Natural killer cell (primary cell): Measurements from ENCODE around the gene HK3. TPM values are rescaled to one million over a fixed set of nuclear protein-coding genes. Genes with fewer than 3 reads are reported as not detected.
A peak's percentile ranks its signal among the peaks of the same experiment; 100 is the strongest.

ENCODE experiments used
- ATAC-seq, 3 donors: fragments of 150-1000 bp in 2 of 3; fragments of 200-7000 bp in 1 of 3; cut with Tn5 transposase; 1 replicate in 1 of 3; 2 replicates in 2 of 3; pipeline ENCODE4 v1.10.0; 2021; ENCODE audit warnings: mild to moderate bottlenecking in 2 of 3, moderate library complexity in 2 of 3
- DNase-seq, 2 donors: peaks; one replicate each; pipeline versions ENCODE4 v3.0.0 to v3.0.0-alpha.2; 2013 to 2021; ENCODE audit warnings: mixed read lengths in 1 of 2
- H3K27ac ChIP-seq: one replicate; pipeline ENCODE4 v1.5.1; 2013; ENCODE audit warnings: mild to moderate bottlenecking, low read length
- H3K27me3 ChIP-seq: one replicate; pipeline ENCODE4 v1.6.1; 2013; ENCODE audit warnings: low read length; ENCODE audit not compliant: control insufficient read depth, insufficient read depth
- H3K36me3 ChIP-seq: one replicate; pipeline ENCODE4 v1.6.1; 2013; ENCODE audit warnings: low read length; ENCODE audit not compliant: control insufficient read depth, insufficient read depth
- H3K4me1 ChIP-seq: one replicate; pipeline ENCODE4 v1.6.1; 2013; ENCODE audit warnings: low read length; ENCODE audit not compliant: control insufficient read depth, insufficient read depth
- H3K4me3 ChIP-seq: one replicate; pipeline ENCODE4 v1.5.1; 2013; ENCODE audit warnings: low read length
- H3K9me3 ChIP-seq: one replicate; pipeline ENCODE4 v1.6.1; 2013; ENCODE audit warnings: low read length; ENCODE audit not compliant: control insufficient read depth, insufficient read depth
- H3K27ac Mint-ChIP-seq, 2 donors: one replicate each; pipeline ENCODE4 v1.8.0; 2022; ENCODE audit warnings: mild to moderate bottlenecking in 2 of 2, mixed read lengths in 2 of 2, moderate library complexity in 1 of 2
- H3K27me3 Mint-ChIP-seq, 2 donors: one replicate each; pipeline ENCODE4 v1.8.0; 2022; ENCODE audit warnings: low read depth in 2 of 2, mixed read lengths in 2 of 2
- H3K36me3 Mint-ChIP-seq: one replicate; pipeline ENCODE4 v1.8.0; 2022; ENCODE audit warnings: mixed read lengths
- H3K4me1 Mint-ChIP-seq, 2 donors: one replicate each; pipeline ENCODE4 v1.8.0; 2022; ENCODE audit warnings: mixed read lengths in 2 of 2
- H3K4me3 Mint-ChIP-seq: one replicate; pipeline ENCODE4 v1.8.0; 2022; ENCODE audit warnings: mild to moderate bottlenecking, moderate library complexity, mixed read lengths
- H3K9me3 Mint-ChIP-seq, 2 donors: one replicate each; pipeline ENCODE4 v1.8.0; 2022; ENCODE audit warnings: mixed read lengths in 2 of 2
- WGBS: methylation state at CpG from one replicate; pipeline ENCODE4 v1.1.7; 2013; ENCODE audit warnings: missing lambda C conversion rate; ENCODE audit not compliant: insufficient coverage; 5-methylcytosine and 5-hydroxymethylcytosine counted together
- intact Hi-C: fragments of 100-400 bp; cut with micrococcal nuclease; formaldehyde crosslinking; loops from one replicate; pipeline ENCODE4 v1.14.2; 2022
- total RNA-seq, 4 donors: library from RNA; stranded (reverse); fragments of 120-200 nt in 1 of 4; gene quantifications; one replicate each; pipeline versions ENCODE4 v1.2.3 to v1.2.4, GENCODE V29; 2013 to 2022
- TF ChIP-seq, protein P1 (sequence below): fragments of 200-600 bp; IDR thresholded peaks from one replicate; pipeline ENCODE4 v1.8.0; 2022; ENCODE audit warnings: antibody characterized with exemption

HK3 gene, protein sequence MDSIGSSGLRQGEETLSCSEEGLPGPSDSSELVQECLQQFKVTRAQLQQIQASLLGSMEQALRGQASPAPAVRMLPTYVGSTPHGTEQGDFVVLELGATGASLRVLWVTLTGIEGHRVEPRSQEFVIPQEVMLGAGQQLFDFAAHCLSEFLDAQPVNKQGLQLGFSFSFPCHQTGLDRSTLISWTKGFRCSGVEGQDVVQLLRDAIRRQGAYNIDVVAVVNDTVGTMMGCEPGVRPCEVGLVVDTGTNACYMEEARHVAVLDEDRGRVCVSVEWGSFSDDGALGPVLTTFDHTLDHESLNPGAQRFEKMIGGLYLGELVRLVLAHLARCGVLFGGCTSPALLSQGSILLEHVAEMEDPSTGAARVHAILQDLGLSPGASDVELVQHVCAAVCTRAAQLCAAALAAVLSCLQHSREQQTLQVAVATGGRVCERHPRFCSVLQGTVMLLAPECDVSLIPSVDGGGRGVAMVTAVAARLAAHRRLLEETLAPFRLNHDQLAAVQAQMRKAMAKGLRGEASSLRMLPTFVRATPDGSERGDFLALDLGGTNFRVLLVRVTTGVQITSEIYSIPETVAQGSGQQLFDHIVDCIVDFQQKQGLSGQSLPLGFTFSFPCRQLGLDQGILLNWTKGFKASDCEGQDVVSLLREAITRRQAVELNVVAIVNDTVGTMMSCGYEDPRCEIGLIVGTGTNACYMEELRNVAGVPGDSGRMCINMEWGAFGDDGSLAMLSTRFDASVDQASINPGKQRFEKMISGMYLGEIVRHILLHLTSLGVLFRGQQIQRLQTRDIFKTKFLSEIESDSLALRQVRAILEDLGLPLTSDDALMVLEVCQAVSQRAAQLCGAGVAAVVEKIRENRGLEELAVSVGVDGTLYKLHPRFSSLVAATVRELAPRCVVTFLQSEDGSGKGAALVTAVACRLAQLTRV
- total RNA-seq, result 10 to 100 TPM in 2 of 3 donors, 1 to 10 TPM in 1; 6.6 to 56.1 (median 26.2) TPM
- 5.5 TPM for total RNA-seq (2013)

GRCh38 chr5:176899296-176899891 lies at the start of gene HK3:
TSS of gene HK3 (minus strand) at chr5:176899346. CDS start at chr5:176896159, 3,187 bp downstream.
- Mint-ChIP-seq H3K36me3 (peaks cover 13% of the 10 kb centered on the region), H3K9me3 (no peaks in the 10 kb centered on the region), H3K27me3 (peaks cover 0 to 4% of the 10 kb centered on the region in 2 donors), H3K27ac (peak within 1 kb of the TSS; percentile 37 to 53), H3K4me1 (peaks cover 14 to 19% of the 10 kb centered on the region in 2 donors), H3K4me3 (no peak within 1 kb of the TSS)
- Histone ChIP-seq H3K36me3 (peaks cover 18% of the 10 kb centered on the region), H3K4me3 (no peak within 1 kb of the TSS), H3K4me1 (peaks cover 24% of the 10 kb centered on the region), H3K27ac (no peak within 1 kb of the TSS), H3K9me3 (no peaks in the 10 kb centered on the region), H3K27me3 (no peaks in the 10 kb centered on the region)
- TF ChIP-seq, protein P1, sequence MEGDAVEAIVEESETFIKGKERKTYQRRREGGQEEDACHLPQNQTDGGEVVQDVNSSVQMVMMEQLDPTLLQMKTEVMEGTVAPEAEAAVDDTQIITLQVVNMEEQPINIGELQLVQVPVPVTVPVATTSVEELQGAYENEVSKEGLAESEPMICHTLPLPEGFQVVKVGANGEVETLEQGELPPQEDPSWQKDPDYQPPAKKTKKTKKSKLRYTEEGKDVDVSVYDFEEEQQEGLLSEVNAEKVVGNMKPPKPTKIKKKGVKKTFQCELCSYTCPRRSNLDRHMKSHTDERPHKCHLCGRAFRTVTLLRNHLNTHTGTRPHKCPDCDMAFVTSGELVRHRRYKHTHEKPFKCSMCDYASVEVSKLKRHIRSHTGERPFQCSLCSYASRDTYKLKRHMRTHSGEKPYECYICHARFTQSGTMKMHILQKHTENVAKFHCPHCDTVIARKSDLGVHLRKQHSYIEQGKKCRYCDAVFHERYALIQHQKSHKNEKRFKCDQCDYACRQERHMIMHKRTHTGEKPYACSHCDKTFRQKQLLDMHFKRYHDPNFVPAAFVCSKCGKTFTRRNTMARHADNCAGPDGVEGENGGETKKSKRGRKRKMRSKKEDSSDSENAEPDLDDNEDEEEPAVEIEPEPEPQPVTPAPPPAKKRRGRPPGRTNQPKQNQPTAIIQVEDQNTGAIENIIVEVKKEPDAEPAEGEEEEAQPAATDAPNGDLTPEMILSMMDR, result no peak
- peak in 2 of 3 donors; percentile 59 to 65 for ATAC-seq
- intact Hi-C loops, result no loop called here
- no peak for DNase-seq
- 28% methylated on average over 9 of the region's 9 CpGs for WGBS

DNA sequence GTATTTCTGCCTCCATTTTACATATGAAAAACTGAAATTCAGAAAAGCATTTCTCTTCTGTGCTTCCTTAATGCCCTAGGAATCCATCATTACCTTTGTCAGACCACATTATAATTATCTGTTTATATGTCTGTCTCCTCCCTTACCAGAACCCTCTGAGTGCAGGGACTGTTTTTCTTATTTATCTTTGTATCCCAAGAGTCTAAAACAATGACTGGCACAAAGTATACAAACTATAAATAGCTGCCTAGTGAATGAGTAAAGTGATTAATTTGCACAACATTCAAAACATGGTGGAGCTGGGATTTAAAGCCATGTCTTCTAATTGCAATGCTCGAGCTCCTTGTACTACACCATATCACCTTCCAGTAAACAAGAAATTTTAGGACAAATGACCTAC lies 49.3 kb upstream of the HK3 start:
- intact Hi-C loops, result no loop called here
- H3K9me3 ChIP-seq, result no peaks in the 10 kb centered on the region
- Mint-ChIP-seq H3K36me3 (peaks cover 24% of the 10 kb centered on the region), H3K27me3 (no peaks in the 10 kb centered on the region), H3K9me3 (no peaks in the 10 kb centered on the region), H3K4me3 (no peak overlapping the region), H3K27ac (no peak overlapping the region), H3K4me1 (no peaks in the 10 kb centered on the region)
- 100% methylated on average over 1 of the region's 1 CpG for WGBS
- ATAC-seq, result no peak
- DNase-seq, result no peak
- H3K27ac ChIP-seq, result no peak overlapping the region
- peaks cover 62% of the 10 kb centered on the region for H3K36me3 ChIP-seq
- H3K4me1 ChIP-seq, result no peaks in the 10 kb centered on the region
- H3K27me3 ChIP-seq, result no peaks in the 10 kb centered on the region
- no peak overlapping the region for H3K4me3 ChIP-seq
- TF ChIP-seq, protein P1, result no peak

DNA sequence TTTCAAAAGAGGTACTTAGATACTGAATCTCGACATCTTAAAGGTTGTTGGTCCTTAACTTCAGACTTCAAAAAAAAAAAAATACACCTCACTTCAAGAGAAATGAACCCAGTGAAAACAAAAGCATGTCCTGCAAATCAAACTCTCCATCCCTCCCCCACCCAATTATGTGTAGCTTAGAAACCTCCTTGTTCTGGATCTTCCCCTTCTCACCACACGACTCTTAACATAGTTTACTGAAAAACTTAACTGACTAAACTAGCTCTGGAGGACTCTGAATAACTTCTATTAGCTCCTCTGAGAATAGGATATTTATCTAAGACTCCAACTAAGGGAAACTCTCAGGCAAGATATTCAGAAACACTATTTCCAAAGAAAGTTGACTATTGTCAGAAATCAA lies 48.7 kb upstream of the HK3 start:
- DNase-seq (no peak), ATAC-seq (no peak)
- Histone ChIP-seq H3K27me3 (no peaks in the 10 kb centered on the region), H3K9me3 (no peaks in the 10 kb centered on the region), H3K36me3 (peaks cover 65% of the 10 kb centered on the region), H3K27ac (no peak overlapping the region), H3K4me3 (no peak overlapping the region), H3K4me1 (no peaks in the 10 kb centered on the region)
- Mint-ChIP-seq H3K4me1 (no peaks in the 10 kb centered on the region), H3K27me3 (no peaks in the 10 kb centered on the region), H3K27ac (no peak overlapping the region), H3K9me3 (no peaks in the 10 kb centered on the region), H3K4me3 (no peak overlapping the region), H3K36me3 (peaks cover 25% of the 10 kb centered on the region)
- TF ChIP-seq, protein P1, result no peak
- intact Hi-C loops, result no loop called here
- WGBS, result 77% methylated on average over 1 of the region's 2 CpGs
